Activated B cell treated with CpG ODN at 0.5 μM for 24 hours (primary cell): Measurements from ENCODE around the gene TMUB2. TPM values are rescaled to one million over a fixed set of nuclear protein-coding genes. Genes with fewer than 3 reads are reported as not detected.

Experiments used
- ATAC-seq: fragments of 200-7000 bp; cut with Tn5 transposase; one replicate; pipeline ENCODE4 v1.10.0; 2021; ENCODE audit warnings: low read depth, mild to moderate bottlenecking, moderate library complexity
- CTCF ChIA-PET: fragments of 350-600 bp; sonication (Branson Sonifier 250); formaldehyde crosslinking; loops from one replicate; lab custom pipeline; 2021; ENCODE audit warnings: antibody characterized with exemption; lab: Charles Lee
- POLR2A ChIA-PET: fragments of 350-600 bp; sonication (Branson Sonifier 250); formaldehyde crosslinking; loops from one replicate; lab custom pipeline; 2021; ENCODE audit warnings: antibody characterized with exemption; lab: Charles Lee
- DNase-seq: peaks from one replicate; pipeline ENCODE4 v3.0.0; 2022
- H3K27ac Mint-ChIP-seq: one replicate; pipeline ENCODE4 v1.8.0; 2020; ENCODE audit warnings: mixed read lengths
- H3K27me3 Mint-ChIP-seq: one replicate; pipeline ENCODE4 v1.8.0; 2021; ENCODE audit warnings: mixed read lengths
- H3K36me3 Mint-ChIP-seq: one replicate; pipeline ENCODE4 v1.8.0; 2021; ENCODE audit warnings: low read depth, mixed read lengths
- H3K4me1 Mint-ChIP-seq: one replicate; pipeline ENCODE4 v1.8.0; 2021; ENCODE audit warnings: mixed read lengths
- H3K4me3 Mint-ChIP-seq: one replicate; pipeline ENCODE4 v1.8.0; 2020; ENCODE audit warnings: mild to moderate bottlenecking, mixed read lengths
- H3K9me3 Mint-ChIP-seq: one replicate; pipeline ENCODE4 v1.8.0; 2020; ENCODE audit warnings: mixed read lengths
- intact Hi-C: fragments of 100-400 bp; cut with micrococcal nuclease; formaldehyde crosslinking; loops from one replicate; pipeline ENCODE4 v1.15.1; 2024
- total RNA-seq: library from RNA; stranded (reverse); gene quantifications from 2 replicates; pipeline ENCODE4 v1.2.3, GENCODE V29; 2022
- TF ChIP-seq, protein P1 (sequence below): fragments of 200-600 bp; IDR thresholded peaks from one replicate; pipeline ENCODE4 v1.8.0; 2022; ENCODE audit warnings: antibody characterized with exemption, mild to moderate bottlenecking

Gene TMUB2
- total RNA-seq, 1 donor from 2014 or later, result 36.0 TPM

DNA sequence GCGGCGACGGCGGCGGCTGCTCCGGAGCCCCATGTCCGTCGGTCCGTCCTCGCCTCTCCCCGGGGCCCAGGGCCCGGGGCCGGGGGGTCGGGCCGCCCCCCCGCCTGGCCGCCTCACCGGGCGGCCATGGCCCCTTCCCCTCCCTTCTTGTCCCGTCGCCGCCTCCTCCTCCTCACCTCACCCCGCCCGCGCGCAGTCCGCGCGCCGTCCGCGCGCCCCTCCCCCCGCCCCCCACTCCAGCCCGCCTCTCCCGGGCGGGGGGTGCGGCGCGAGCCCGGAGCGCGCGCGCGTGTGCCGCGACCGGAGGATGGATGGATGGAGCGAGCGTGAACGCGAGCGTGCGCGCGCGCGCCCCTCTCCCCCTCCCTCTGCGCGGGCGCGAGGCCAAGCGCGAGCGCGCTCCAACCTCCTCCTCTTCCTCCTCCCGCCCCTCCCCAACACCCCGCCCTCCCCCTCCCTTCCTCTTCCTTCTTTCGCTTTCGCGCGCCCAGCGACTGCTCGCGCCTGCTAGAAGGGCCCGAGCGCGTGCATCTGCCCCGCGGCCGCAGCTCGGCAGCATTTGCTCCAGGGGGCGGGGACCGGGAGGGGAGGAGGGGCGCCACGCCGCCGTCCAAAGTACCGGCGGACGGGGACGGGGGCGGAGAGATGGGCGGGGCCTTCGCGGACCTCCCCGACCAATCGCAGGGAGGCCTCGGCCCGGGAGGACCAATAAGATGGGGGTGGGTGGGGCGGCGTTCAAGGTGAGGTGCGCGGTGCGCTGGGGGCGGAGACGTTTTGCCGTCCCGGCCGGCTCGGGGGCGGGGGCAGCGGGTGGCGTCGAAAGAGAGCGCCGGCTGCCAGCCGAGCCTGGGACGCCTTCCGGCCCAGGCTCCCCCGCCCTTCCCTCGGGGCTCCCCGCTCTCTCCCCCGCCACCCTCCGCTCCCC is 13.0 kb downstream of the TMUB2 start, which contains the start of gene ATXN7L3:
Gene ATXN7L3 (minus strand): TSS at position 332 of the 925 bp plus-strand sequence. CDS start 1,814 bp downstream, outside the sequence.
- peak within 1 kb of the TSS; percentile 92 for H3K27ac Mint-ChIP-seq
- ChIA-PET POLR2A (interaction anchor here (0.5 to 5.7 kb wide), 22 partner anchors 10 to 1102 kb away, joined by 3 to 130 read pairs (median 6); partner anchors contain the start of genes GPATCH8, GRN, HDAC5 and LSM12), CTCF (interaction anchor here (1.0 kb wide), 1 partner anchor 10 kb away, joined by 3 read pairs; no protein-coding TSS in a partner anchor)
- intact Hi-C loops, result loop anchor here (1.0 to 2.0 kb wide), 9 partner anchors 10 to 303 kb away; partner anchors contain the start of genes GPATCH8, GRN, HDAC5 and HROB
- peak within 1 kb of the TSS; percentile 91 for H3K4me3 Mint-ChIP-seq
- peaks cover 39% of the 10 kb centered on the region for H3K4me1 Mint-ChIP-seq
- no peaks in the 10 kb centered on the region for H3K27me3 Mint-ChIP-seq
- DNase-seq, result peak; percentile 95
- TF ChIP-seq, protein P1, sequence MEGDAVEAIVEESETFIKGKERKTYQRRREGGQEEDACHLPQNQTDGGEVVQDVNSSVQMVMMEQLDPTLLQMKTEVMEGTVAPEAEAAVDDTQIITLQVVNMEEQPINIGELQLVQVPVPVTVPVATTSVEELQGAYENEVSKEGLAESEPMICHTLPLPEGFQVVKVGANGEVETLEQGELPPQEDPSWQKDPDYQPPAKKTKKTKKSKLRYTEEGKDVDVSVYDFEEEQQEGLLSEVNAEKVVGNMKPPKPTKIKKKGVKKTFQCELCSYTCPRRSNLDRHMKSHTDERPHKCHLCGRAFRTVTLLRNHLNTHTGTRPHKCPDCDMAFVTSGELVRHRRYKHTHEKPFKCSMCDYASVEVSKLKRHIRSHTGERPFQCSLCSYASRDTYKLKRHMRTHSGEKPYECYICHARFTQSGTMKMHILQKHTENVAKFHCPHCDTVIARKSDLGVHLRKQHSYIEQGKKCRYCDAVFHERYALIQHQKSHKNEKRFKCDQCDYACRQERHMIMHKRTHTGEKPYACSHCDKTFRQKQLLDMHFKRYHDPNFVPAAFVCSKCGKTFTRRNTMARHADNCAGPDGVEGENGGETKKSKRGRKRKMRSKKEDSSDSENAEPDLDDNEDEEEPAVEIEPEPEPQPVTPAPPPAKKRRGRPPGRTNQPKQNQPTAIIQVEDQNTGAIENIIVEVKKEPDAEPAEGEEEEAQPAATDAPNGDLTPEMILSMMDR, result no peak
- H3K36me3 Mint-ChIP-seq, result peaks cover 34% of the 10 kb centered on the region
- H3K9me3 Mint-ChIP-seq, result no peaks in the 10 kb centered on the region
- ATAC-seq, result peak; percentile 85

DNA sequence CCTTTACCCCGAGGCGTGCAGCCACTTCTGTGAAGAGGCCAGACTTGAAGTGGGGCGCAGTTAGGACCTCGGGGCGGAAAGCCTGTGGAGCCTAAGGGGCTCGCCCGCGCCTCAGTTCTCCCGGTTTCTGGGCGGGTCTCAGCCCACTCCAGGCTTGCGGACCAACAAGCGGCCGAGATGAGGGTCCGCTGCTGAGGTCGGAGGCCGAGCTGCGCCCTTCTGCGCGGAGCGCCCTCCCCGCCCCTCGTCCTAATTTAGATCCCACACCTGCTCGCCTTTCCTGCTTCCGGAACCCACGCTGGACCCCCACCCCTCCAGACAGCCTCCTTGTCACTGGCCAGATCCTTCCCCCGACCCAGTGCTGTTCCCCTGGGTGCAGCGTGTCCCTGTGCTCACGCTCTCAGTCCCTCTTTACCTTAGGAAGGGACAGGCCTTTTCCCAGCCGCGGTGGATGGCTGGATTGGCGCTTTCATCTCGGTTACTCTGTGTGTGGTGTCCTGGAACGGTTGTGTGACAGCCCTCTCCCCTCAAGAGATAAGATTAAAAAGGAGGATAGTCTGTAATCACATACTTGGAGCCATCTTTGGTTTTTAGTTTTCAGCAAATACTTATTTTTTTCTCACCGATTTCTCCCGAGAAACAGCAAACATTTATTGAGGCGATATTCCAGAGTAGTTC is 13.8 kb downstream of the TMUB2 start:
- peak overlapping the region; percentile 91 for H3K4me3 Mint-ChIP-seq
- TF ChIP-seq, protein P1, result no peak
- ChIA-PET CTCF (interaction anchor here (1.7 kb wide), 1 partner anchor 147 kb away, joined by 4 read pairs; no protein-coding TSS in a partner anchor), POLR2A (interaction anchor here (0.6 to 5.7 kb wide), 18 partner anchors 9 to 1079 kb away, joined by 3 to 130 read pairs (median 6); partner anchors contain the start of genes GPATCH8, GRN, HDAC5 and SLC25A39)
- no peaks in the 10 kb centered on the region for H3K27me3 Mint-ChIP-seq
- DNase-seq (no peak), ATAC-seq (no peak)
- intact Hi-C loops, result loop anchor here (1.0 to 2.0 kb wide), 9 partner anchors 10 to 302 kb away; partner anchors contain the start of genes GPATCH8, GRN, HDAC5 and HROB
- peaks cover 28% of the 10 kb centered on the region for H3K36me3 Mint-ChIP-seq
- H3K27ac Mint-ChIP-seq, result peak overlapping the region; percentile 92
- H3K4me1 Mint-ChIP-seq, result peaks cover 39% of the 10 kb centered on the region
- no peaks in the 10 kb centered on the region for H3K9me3 Mint-ChIP-seq

DNA sequence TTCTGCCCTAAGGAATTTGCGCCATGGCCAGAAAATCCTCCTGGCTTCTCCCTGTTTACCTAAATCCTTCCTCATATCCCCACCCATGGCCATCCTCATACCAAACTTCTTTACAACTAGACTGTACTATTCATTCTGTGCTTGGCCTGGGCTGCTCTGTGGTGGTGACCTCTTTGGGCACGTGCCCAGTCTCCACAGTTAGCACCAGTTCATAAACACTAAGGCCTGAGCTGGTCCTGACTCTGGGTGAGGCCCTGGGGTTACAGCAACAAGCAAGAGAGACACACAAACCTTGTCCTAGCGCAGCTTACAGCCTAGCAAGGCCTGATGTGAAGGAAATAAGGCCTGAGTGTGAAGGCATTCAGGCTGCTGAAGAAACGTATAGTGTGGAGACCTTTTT is 16.0 kb downstream of the TMUB2 start:
- DNase-seq (no peak), ATAC-seq (no peak)
- POLR2A ChIA-PET, result interaction anchor here (1.3 to 5.7 kb wide), 3 partner anchors 9 to 145 kb away, joined by 3 to 130 read pairs (median 6); partner anchors contain the start of gene UBTF
- H3K4me1 Mint-ChIP-seq, result peaks cover 36% of the 10 kb centered on the region
- H3K36me3 Mint-ChIP-seq, result peaks cover 30% of the 10 kb centered on the region
- H3K4me3 Mint-ChIP-seq, result no peak overlapping the region
- intact Hi-C loops, result no loop called here
- peak overlapping the region; percentile 47 for H3K27ac Mint-ChIP-seq
- no peaks in the 10 kb centered on the region for H3K27me3 Mint-ChIP-seq
- H3K9me3 Mint-ChIP-seq, result no peaks in the 10 kb centered on the region
- CTCF ChIA-PET, result interaction anchor here (0.8 to 2.0 kb wide), 2 partner anchors 148 to 151 kb away, joined by 4 to 6 read pairs; no protein-coding TSS in a partner anchor
- TF ChIP-seq, protein P1, result no peak

DNA sequence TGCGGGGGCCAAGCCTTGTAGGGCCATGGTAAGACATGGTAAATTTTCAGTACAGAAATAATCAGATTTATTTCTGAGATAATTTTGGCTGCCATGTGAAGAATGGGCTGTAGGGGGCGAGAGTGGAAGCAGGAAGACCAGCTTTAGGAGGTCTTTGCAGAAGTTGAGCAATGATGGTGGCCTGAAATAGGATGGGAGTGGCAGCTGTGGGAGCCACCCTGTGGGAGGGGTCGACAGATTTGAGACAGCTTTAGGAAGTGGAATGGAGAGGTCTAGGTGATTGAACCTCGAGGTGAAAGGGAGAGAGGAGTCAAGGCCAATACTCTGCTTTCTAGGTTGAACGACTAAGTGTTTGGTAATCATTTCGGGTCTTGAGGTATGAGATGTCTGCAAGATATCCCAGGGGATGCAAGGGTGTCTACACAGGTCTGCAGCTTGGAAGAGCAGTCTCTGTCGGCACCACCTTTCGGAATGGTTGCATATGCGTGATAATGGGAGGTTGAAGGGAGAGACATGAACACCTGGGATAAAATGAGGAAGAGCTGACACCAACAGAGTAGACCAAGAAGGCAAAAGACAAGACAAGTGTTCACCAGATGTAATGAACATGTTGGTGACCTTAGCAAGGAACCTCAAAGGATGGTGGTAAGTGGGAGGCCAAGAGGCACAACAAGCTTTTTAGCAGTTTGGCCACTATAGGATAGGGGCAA is 17.1 kb downstream of the TMUB2 start:
- ChIA-PET CTCF (interaction anchor here (0.9 to 2.0 kb wide), 7 partner anchors 13 to 319 kb away, joined by 3 to 9 read pairs (median 5); partner anchors contain the start of genes GRN and TMUB2), POLR2A (interaction anchor here (0.6 to 1.5 kb wide), 13 partner anchors 9 to 149 kb away, joined by 3 to 5 read pairs (median 4); partner anchors contain the start of genes GRN, HDAC5, TMUB2 and UBTF)
- Mint-ChIP-seq H3K27me3 (no peaks in the 10 kb centered on the region), H3K4me1 (peaks cover 35% of the 10 kb centered on the region), H3K36me3 (peaks cover 35% of the 10 kb centered on the region), H3K9me3 (no peaks in the 10 kb centered on the region), H3K27ac (peak overlapping the region; percentile 47), H3K4me3 (no peak overlapping the region)
- TF ChIP-seq, protein P1, result no peak
- ATAC-seq (no peak), DNase-seq (no peak)
- intact Hi-C loops, result no loop called here
